ENCODE data around the gene TBC1D4. TPM values are rescaled to one million over a fixed set of nuclear protein-coding genes. Genes with fewer than 3 reads are reported as not detected.
A peak's percentile ranks its signal among the peaks of the same experiment; 100 is the strongest.

The TBC1D4 gene
- total and polyA plus RNA-seq, 12 donors, result 41.6 to 324 (median 191) TPM

- no peak overlapping the region for H3K4me3 ChIP-seq
- TF ChIP-seq CTCF (IDR thresholded peaks at IDR 0.05), result no peak
- TF ChIP-seq POLR2A (IDR thresholded peaks at IDR 0.05), result no peak
- 78 to 83% (median 81%) methylated on average over 2 of the region's 2 CpGs for WGBS, 4 donors
- H3K4me1 ChIP-seq (replicated peaks in 1 of 2), result peaks cover 25 to 41% of the 10 kb centered on the region in 2 donors
- no peak for DNase-seq
- intact Hi-C loops (cut with DNase I), result no loop called here
- H3K9me3 ChIP-seq (replicated peaks in 1 of 3), result no peaks in the 10 kb centered on the region
- no peaks in the 10 kb centered on the region for H3K27me3 ChIP-seq
- peak overlapping the region in 1 of 5 donors; percentile 43 for H3K27ac ChIP-seq
- no peaks in the 10 kb centered on the region for H3K36me3 ChIP-seq (replicated peaks in 1 of 2)
Observed at GRCh38 chr13:75375329-75375728, 106.6 kb downstream of the TBC1D4 start.

- Histone ChIP-seq H3K36me3 (replicated peaks in 1 of 2) (no peaks in the 10 kb centered on the region), H3K9me3 (replicated peaks in 1 of 3) (no peaks in the 10 kb centered on the region), H3K27me3 (no peaks in the 10 kb centered on the region), H3K4me1 (replicated peaks in 1 of 2) (peaks cover 25 to 48% of the 10 kb centered on the region in 2 donors), H3K4me3 (no peak overlapping the region), H3K27ac (peak overlapping the region; percentile 41 to 89 (median 71))
- WGBS, 4 donors, result 64 to 88% (median 72%) methylated on average over 5 of the region's 5 CpGs
- intact Hi-C loops (cut with DNase I), result no loop called here
- TF ChIP-seq CTCF (IDR thresholded peaks at IDR 0.05) (no peak), POLR2A (IDR thresholded peaks at IDR 0.05) (no peak)
- no peak for DNase-seq
Observed at GRCh38 chr13:75373988-75374387, 108.0 kb downstream of the TBC1D4 start.

- H3K27ac ChIP-seq, result peak overlapping the region; percentile 41 to 89 (median 71)
- no peaks in the 10 kb centered on the region for H3K9me3 ChIP-seq (replicated peaks in 1 of 3)
- TF ChIP-seq POLR2A (IDR thresholded peaks at IDR 0.05) (peak in 1 of 2 donors; percentile 12), CTCF (IDR thresholded peaks at IDR 0.05) (no peak)
- H3K36me3 ChIP-seq (replicated peaks in 1 of 2), result no peaks in the 10 kb centered on the region
- DNase-seq, result peak in 6 of 7 donors; percentile 64 to 82 (median 76)
- 23 to 36% (median 32%) methylated on average over 13 of the region's 13 CpGs for WGBS, 4 donors
- H3K27me3 ChIP-seq, result no peaks in the 10 kb centered on the region
- intact Hi-C loops (cut with DNase I), result no loop called here
- H3K4me3 ChIP-seq, result peak overlapping the region in 1 of 4 donors; percentile 0
- H3K4me1 ChIP-seq (replicated peaks in 1 of 2), result peaks cover 28 to 55% of the 10 kb centered on the region in 2 donors
Observed at GRCh38 chr13:75372923-75373841, 108.8 kb downstream of the TBC1D4 start.

- WGBS, 4 donors, result 8 to 24% (median 18%) methylated on average over 1 of the region's 1 CpG
- intact Hi-C loops (cut with DNase I), result no loop called here
- H3K36me3 ChIP-seq (replicated peaks in 1 of 2), result no peaks in the 10 kb centered on the region
- H3K27ac ChIP-seq, result peak overlapping the region in 4 of 5 donors; percentile 14 to 77 (median 54)
- no peaks in the 10 kb centered on the region for H3K27me3 ChIP-seq
- H3K9me3 ChIP-seq (replicated peaks in 1 of 3), result no peaks in the 10 kb centered on the region
- H3K4me1 ChIP-seq (replicated peaks in 1 of 2), result peaks cover 33 to 62% of the 10 kb centered on the region in 2 donors
- no peak for DNase-seq
- H3K4me3 ChIP-seq, result no peak overlapping the region
- TF ChIP-seq POLR2A (IDR thresholded peaks at IDR 0.05) (no peak), CTCF (IDR thresholded peaks at IDR 0.05) (peak; percentile 52 to 76 (median 69))
Observed at GRCh38 chr13:75372517-75372916, 109.5 kb downstream of the TBC1D4 start.
